ENCODE data around the gene MPHOSPH9.

Gene MPHOSPH9

DNA sequence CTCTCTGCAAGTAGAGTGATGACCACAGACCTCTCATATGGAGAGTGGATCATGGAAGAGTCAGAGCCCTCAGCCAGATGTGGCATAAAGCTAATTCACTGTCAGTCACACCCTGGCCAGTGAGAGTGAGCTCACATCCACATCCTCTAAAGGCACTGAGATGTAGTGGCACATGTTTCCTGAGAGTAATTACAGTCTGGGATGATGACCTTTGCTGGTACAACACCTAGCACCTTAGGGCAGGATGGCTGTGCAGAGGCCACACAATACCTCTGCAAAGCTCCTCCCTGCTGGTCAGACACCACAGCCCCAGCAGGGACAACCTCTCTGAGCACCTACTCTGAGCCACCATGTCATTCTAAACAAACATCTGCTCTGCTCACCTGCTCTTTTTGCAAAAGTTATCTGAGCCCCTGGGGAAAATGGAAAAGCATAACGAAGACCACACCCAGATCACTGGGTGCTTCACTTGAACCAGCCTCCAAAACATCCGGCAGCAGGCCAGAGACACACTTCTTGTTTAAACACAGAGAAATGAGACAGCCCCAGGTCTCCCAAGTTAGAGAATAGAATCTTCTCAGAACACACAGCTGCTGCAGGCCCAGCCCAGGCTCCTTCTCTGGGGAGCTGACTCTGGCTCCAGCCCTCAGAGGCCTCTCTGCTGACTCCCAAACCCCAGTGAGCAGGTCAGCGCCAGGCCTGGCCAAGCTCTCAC, 112.3 kb downstream of the MPHOSPH9 start:
- DNase-seq, result no peak

DNA sequence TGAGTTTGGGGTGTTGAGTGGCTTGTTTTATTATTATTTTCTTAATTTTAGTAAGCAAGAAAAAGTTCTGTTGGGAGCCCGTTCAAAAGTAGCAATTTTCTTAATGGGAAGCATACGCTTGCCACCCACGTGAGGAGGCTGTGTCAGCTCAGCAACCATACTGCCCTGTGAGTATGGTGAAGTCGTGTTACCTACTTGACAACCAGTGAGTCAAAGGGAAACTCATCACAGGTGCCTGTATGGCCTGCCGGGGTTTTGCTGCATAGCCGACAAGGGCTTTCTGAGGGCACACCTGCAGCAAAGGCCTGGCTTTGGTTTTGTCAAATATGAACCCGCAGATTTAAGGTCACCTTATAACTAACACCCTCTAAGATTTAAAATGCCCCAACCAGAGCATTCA, 113.1 kb downstream of the MPHOSPH9 start:
- DNase-seq, result no peak

DNA sequence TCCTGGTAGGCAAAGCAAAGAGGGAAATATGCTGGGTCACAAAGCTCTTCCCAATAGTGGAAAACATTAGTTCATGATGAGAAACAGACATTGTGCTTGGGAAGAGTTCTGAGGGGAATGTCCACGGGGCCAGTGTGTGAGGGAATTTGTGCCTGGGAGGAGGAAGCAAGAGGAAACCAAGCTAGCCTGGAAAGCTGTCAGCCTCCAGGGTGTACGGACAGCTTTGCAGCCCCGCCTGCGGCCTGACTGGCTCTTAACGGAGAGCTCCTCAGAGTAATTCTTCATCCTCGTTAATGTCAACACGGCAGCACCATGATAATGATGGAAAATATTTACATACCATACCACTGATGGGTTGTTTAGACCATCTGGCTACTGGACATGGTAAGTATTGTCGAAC, 114.4 kb downstream of the MPHOSPH9 start:
- DNase-seq, result no peak

DNA sequence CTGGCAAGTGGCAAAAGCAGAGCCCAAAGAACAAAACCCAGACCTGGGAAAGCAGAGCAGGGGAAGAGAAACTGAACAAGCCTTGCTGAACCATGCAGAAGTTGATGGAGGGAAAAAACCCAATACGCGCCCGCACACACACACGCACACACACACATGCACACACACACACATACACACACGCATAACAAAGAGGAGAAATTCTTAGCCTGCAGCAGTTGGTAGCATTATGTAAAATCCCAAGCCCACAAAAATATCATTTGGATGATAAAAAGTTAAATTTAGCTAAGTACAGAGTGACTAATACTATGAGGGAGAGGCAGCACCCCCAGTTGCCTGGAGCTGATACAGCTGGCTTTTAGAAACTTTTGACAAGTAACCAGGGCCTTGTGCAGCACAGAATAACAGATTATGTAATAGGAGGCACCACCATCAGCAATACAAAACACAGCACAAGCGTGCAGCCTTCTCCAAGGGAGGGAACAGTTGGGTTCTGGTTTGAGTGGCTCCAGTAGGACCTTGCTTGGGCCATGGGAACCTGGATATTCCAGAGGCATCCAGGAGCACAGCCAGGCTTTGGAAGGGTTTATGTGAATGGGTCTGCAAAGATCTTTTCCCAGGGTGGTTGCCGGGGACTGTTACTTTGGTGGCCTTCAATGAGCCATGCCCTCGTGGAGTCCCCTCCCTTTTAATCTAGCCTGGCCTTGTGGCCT, 117.4 kb downstream of the MPHOSPH9 start:
- DNase-seq, result no peak

DNA sequence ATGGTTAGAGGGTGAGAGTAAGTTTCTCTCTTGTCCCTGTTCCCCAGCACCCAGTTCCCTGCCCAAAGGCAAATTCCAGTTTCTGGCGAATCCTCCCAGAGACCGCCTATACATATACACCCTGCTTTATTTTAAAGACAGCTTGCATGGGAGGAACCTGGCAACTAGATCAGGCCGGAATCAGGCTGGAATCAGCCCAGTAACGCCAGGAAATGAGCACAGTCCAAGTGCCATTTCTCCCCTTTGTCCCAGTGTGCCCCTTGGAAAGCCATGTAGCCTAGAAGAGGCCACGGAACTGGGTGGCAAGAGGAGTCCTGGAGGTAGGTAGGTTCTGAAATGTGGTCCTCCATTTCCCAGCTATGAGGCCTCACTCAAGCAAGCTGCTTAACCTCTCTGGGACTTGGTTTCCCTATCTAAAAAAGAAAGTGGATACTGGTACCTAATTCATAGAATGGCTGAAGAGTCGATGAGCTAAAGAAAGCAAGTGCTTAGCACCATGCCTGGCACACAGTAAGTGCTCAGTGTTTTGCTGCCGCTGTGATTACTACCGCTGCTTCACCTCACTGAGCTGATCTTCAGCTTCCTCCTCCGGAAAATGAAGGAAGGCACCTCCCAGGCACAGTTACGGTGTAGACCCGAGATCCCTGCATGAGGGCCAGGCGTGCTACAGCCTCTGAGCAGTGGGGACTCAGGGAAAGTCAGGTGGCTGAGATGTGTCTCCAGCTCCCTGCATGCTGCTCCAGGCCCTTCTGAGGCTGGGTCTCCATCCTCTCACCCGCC, 118.4 kb downstream of the MPHOSPH9 start:
- DNase-seq, result no peak

DNA sequence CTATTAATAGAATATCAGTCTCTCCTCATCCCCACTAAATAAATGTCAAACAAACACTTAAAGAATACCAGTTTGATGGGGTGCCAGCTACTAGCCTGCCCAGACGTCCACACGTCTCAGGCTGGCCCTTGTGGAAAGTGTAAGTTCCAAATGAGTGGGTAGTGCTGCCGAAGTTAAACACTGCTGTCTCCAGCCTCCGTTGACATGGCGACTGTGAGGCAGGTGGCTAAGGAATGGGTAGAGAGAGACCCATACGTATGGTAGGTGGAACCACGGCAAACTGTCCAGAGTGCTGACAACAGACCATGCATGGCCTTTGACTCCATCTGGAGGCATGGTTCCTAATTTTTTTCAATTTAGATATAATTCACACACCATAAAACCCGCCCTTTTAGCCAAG, 119.9 kb downstream of the MPHOSPH9 start:
- DNase-seq, result no peak

DNA sequence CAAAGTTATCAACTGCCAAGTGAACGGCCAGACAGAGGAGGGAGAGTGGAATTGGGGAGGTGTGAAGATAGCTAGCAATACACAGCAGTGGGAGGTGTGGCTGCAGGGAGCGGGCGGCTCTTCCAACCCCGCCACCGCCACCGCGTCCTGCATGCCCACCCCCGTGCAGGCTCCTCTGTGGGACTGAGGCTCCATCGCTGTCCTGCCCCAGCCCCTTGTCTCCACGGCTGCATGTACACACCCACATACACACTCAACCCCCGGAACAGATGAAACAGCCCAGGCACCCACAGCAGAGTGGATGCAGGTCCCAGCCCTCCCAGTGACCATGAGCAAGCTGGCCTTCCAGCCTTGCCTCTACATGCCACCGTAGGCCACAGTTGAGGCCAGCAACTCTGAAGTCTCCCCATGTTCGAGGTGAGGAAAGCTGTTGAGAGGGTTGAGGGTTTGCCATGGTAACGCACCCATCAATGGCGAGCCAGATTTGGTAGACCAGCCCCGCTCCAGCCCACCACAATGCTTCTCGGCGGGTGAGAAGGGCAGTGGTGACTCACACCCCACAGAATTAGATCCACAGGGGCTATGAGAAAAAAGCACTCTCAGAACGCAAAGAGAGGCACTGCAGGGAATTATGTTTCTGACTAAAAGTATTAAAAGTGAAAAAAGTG, 121.3 kb downstream of the MPHOSPH9 start:
- no peak for DNase-seq

DNA sequence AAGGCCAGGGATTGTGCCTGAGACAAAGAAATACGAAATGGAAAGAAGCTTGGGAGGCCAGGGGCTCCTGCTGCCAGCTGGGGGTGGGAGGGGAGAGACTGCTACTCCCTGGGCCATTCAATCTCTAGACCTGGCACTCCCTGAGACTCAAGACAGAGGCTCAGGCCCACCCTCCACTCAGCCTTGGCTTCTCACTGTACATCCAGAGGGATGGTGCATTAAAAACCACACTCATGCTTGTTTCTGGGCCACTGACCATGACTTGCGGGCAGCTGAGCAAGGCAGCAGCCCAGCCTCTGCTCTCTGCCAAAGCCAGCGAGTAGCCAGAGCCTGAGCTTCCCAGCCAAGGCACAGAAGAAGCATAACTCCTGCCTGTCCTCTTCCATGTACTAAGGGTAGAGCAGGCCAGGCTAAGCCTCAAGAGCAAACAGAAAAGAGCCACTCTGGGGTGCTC, 123.6 kb downstream of the MPHOSPH9 start:
- no peak for DNase-seq

DNA sequence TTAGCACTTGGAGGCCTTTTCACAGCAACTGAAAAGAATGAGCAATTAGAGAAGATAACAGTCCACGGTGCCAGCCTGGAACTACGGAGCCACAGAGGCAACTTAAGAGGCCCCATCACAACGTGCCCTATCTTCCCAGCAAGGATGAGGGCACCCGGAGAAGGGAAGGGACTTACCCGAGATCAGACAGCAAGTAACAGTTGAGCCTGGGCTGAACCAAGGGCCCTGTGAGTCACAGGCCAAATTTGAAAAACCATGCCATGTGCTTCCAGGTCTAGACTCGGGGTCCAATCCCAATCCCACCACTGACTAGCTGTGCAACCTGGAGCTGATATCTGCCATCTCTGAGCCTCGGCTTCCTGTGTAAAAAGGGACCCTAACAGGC, 124.3 kb downstream of the MPHOSPH9 start:
- no peak for DNase-seq

DNA sequence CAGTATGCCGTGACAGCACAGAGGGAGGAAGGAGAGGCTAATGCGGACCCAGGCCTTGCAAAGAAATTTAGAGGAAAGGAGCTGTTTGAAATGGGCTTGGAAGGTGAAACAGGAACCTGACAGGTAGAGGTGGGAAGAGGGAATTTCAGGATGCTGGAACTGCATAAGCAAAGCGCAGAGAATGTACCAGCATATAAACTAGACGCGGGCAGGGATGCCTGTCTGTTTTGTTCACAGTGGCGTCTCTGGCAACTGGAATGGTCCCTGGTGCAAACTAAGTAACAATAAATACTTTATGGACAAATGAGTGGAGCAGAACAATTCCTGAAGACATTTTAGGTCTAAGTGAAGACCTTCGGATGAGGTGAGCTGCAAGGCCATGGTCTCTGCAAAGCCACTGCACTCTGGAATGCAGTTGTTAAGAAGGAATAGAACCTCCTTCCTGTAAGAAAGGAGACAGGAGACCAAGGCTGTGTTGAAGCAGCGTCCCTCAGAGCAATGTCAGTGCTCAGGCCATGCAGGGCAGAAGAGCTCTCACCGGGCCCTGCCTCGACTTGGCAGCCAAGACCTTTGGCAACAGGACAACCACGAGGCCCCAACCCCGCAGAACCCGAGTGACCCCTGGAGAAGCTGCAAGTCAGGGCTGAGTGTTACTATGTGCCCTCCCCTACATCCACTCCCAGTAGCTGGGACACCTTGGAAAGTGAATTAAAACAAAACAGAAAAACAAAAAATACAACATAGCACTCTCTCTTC, 124.8 kb downstream of the MPHOSPH9 start:
- DNase-seq, result no peak

DNA sequence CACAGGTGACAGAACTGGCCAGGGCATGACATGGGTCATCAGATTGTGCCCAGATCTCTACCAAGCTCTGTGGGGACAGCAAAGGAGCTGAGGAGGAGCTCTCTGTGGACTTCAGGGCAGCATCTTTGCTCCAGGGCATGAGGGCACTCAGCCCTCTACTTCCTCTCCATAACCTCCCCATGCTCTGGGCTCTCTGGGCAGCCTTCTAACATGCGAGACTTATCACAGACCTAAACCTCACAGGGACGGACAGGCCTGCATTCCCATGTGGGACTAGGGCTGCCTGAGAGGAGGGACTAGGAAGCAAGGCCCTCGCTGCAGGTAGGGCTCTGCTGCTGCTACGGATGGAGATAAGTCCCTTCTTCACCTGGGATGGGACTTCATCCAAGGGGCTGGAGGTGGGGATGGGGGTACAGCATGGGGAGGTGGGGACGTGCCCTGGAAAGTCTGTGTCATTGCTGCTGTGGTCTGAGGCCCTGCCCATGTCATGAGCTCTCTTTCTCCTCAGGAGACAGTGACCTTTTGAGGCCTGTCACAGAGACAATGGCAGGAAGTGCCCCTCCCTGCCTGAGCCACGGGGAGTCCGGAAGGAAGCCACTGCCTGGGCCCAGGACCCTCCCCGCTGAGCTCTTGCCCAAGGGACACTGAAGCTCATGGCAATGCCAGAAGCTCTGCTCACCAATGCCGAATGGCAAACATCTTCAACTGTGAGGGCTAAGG, 126.1 kb downstream of the MPHOSPH9 start:
- DNase-seq, result peak; percentile 52

DNA sequence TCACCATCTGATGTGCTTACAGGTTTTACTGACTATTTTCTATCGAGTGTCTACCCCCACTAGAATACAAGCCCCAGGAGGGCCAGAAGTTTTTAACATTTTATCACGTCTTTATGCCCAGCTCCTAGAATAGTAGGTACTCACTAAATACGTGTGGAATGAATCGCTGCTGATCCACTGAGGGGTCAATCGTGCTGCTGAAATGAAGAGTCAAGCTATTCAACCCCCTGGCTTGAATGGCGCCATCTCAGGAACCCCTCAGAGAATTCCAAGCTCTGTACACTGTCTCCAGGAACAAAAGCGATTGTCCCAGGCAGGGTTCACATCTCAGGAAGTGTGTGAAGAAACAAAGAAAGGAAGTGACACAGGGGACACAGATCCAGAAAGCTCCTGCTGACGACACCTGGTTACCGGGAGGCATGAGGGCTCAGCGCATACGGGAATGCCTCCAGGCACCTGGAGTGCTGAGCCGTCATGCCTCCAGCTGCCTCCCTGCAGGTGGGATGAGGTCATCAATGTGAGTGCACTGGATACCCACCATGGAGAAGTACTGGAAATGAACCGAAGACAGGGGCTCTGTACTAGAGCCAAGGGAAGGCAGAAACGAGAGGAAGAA, 127.6 kb downstream of the MPHOSPH9 start:
- no peak for DNase-seq

DNA sequence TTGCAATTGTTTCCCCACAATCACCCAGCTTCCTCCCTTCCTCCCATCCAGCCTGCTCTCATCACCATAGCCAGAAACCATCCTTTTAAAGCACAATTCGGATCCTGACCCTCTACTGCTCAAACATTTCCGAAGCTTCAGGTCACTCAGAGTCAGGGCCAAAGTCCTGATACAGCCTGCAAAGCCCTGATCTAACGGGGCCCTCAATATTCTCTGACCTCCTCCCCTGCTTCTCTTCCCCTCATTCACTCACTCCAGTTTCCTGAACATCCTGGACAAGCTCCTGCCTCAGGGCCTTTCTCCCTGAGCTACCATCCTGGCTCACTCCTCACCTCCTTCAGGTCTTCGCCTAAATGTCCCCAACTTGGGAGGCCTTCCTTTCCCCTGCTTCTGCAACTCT, 128.1 kb downstream of the MPHOSPH9 start:
- DNase-seq, result no peak
